Common myeloid progenitor, CD34-positive (primary cell): Measurements from ENCODE around the gene SUCLG2.

Source experiments
- CTCF ChIA-PET: fragments of 350-600 bp; sonication (Branson Sonifier 250); formaldehyde crosslinking; loops from one replicate; lab custom pipeline; 2021; ENCODE audit warnings: antibody characterized with exemption; lab: Charles Lee
- POLR2A ChIA-PET: fragments of 350-600 bp; sonication (Branson Sonifier 250); formaldehyde crosslinking; loops from one replicate; lab custom pipeline; 2021; ENCODE audit warnings: antibody characterized with exemption; lab: Charles Lee
- DNase-seq, 3 donors: peaks; one replicate each; pipeline versions ENCODE4 v3.0.0 to v3.0.0-alpha.2; 2013
- H3K27ac ChIP-seq, 2 experiments: 1 replicate in 1 of 2; 2 replicates in 1 of 2; pipeline ENCODE4 v1.7.0; 2013; ENCODE audit warnings: inconsistent platforms in 2 of 2, low read length in 2 of 2, mild to moderate bottlenecking in 2 of 2, low read depth in 1 of 2, moderate library complexity in 1 of 2; ENCODE audit not compliant: severe bottlenecking in 2 of 2, insufficient read depth in 1 of 2, poor library complexity in 1 of 2
- H3K27me3 ChIP-seq, 5 experiments: replicated peaks in 2 of 5; 1 replicate in 3 of 5; 2 replicates in 2 of 5; pipeline versions ENCODE4 v1.6.1 to v1.7.0; 2013; ENCODE audit warnings: low read length in 4 of 5, mild to moderate bottlenecking in 2 of 5, moderate library complexity in 2 of 5, inconsistent platforms in 1 of 5; ENCODE audit not compliant: insufficient read depth in 5 of 5, control insufficient read depth in 4 of 5
- H3K36me3 ChIP-seq, 4 experiments: 1 replicate in 2 of 4; 2 replicates in 2 of 4; pipeline versions ENCODE4 v1.6.1 to v1.7.0; 2013; ENCODE audit warnings: low read length in 3 of 4, control low read depth in 1 of 4, mild to moderate bottlenecking in 1 of 4; ENCODE audit not compliant: control insufficient read depth in 4 of 4, insufficient read depth in 4 of 4
- H3K4me1 ChIP-seq, 4 experiments: 1 replicate in 3 of 4; 2 replicates in 1 of 4; pipeline versions ENCODE4 v1.6.1 to v1.7.1; 2013; ENCODE audit warnings: low read length in 3 of 4, mild to moderate bottlenecking in 3 of 4, control low read depth in 1 of 4, inconsistent platforms in 1 of 4, moderate library complexity in 1 of 4; ENCODE audit not compliant: control insufficient read depth in 4 of 4, insufficient read depth in 4 of 4; ENCODE audit errors: control extremely low read depth in 1 of 4
- H3K4me3 ChIP-seq, 7 experiments: 1 replicate in 4 of 7; 2 replicates in 3 of 7; pipeline versions ENCODE4 v1.5.1 to v1.7.0; 2013; ENCODE audit warnings: mild to moderate bottlenecking in 7 of 7, low read length in 6 of 7, moderate library complexity in 6 of 7, inconsistent platforms in 2 of 7, low read depth in 2 of 7, control low read depth in 1 of 7; ENCODE audit not compliant: insufficient read depth in 4 of 7, control insufficient read depth in 1 of 7; ENCODE audit errors: extremely low read depth in 1 of 7
- H3K9me3 ChIP-seq, 5 experiments: 1 replicate in 4 of 5; 2 replicates in 1 of 5; pipeline versions ENCODE4 v1.6.1 to v1.7.1; 2013; ENCODE audit warnings: low read length in 4 of 5, mild to moderate bottlenecking in 2 of 5, inconsistent platforms in 1 of 5, low read depth in 1 of 5, moderate library complexity in 1 of 5; ENCODE audit not compliant: control insufficient read depth in 4 of 5, insufficient read depth in 2 of 5; ENCODE audit errors: control extremely low read depth in 1 of 5
- WGBS: methylation state at CpG from one replicate; pipeline ENCODE4 v1.1.5; 2013; ENCODE audit not compliant: insufficient coverage; 5-methylcytosine and 5-hydroxymethylcytosine counted together

SUCLG2 gene

GRCh38 chr3:67400476-67400875, 253.9 kb downstream of the SUCLG2 start:
- CTCF ChIA-PET = no interaction called here
- WGBS = 100% methylated on average over 5 of the region's 6 CpGs
- Histone ChIP-seq H3K27me3 (no peaks in the 10 kb centered on the region), H3K27ac (no peak overlapping the region), H3K36me3 (no peaks in the 10 kb centered on the region), H3K4me3 (no peak overlapping the region), H3K4me1 (no peaks in the 10 kb centered on the region), H3K9me3 (no peaks in the 10 kb centered on the region)
- DNase-seq = no peak
- POLR2A ChIA-PET = no interaction called here

- Histone ChIP-seq H3K4me1 (peaks cover 0 to 10% (median 0%) of the 10 kb centered on the region in 4 experiments), H3K36me3 (no peaks in the 10 kb centered on the region), H3K4me3 (no peak overlapping the region), H3K27me3 (peaks cover 0 to 2% (median 0%) of the 10 kb centered on the region in 5 experiments), H3K9me3 (no peaks in the 10 kb centered on the region), H3K27ac (no peak overlapping the region)
- DNase-seq = peak in 2 of 3 donors; percentile 13 to 14
- whole genome bisulfite sequencing = 85% methylated on average over 2 of the region's 2 CpGs
- ChIA-PET POLR2A (no interaction called here), CTCF (interaction anchor here (2.0 kb wide), 1 partner anchor 8 kb away, joined by 6 read pairs; no protein-coding TSS in a partner anchor)
Measured at GRCh38 chr3:67389176-67389575, 265.2 kb downstream of the SUCLG2 start.

DNA sequence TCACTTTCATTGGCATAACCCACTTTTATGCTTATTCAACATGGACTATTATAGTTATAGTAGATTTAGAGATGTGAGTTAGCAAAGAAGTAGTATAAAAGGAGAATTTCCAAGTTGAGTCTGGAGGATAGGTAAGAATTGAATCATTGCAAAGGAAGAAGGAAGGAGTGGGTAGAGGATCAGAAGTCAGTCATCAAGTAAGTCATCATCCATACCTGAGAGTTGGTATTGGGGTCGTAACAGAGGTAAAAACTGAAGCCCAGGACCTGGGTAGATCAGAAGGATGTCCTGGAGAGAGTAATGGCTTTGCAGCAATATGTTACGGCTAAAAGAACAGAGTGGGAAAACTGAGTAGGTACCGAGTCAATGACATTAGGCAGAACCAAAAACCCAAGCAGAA, 265.7 kb downstream of the SUCLG2 start:
- H3K4me1 ChIP-seq = peaks cover 0 to 10% (median 0%) of the 10 kb centered on the region in 4 experiments

GRCh38 chr3:67386451-67386850, 268.0 kb downstream of the SUCLG2 start:
- ChIA-PET POLR2A (no interaction called here), CTCF (no interaction called here)
- Histone ChIP-seq H3K4me1 (peaks cover 0 to 10% (median 0%) of the 10 kb centered on the region in 4 experiments), H3K9me3 (no peaks in the 10 kb centered on the region), H3K36me3 (no peaks in the 10 kb centered on the region), H3K27ac (no peak overlapping the region), H3K27me3 (peaks cover 0 to 7% (median 0%) of the 10 kb centered on the region in 5 experiments), H3K4me3 (no peak overlapping the region)
- no peak for DNase-seq
- no CpG with 5 or more reads among the region's 5 CpGs for WGBS

More for the DNA sequence above, 265.7 kb downstream of the SUCLG2 start:
- Histone ChIP-seq H3K4me3 (no peak overlapping the region), H3K9me3 (no peaks in the 10 kb centered on the region), H3K27ac (no peak overlapping the region), H3K27me3 (peaks cover 0 to 2% (median 0%) of the 10 kb centered on the region in 5 experiments), H3K36me3 (no peaks in the 10 kb centered on the region)
- 94% methylated on average over 2 of the region's 3 CpGs for WGBS
- POLR2A ChIA-PET = no interaction called here
- CTCF ChIA-PET = no interaction called here
- DNase-seq = no peak

DNA sequence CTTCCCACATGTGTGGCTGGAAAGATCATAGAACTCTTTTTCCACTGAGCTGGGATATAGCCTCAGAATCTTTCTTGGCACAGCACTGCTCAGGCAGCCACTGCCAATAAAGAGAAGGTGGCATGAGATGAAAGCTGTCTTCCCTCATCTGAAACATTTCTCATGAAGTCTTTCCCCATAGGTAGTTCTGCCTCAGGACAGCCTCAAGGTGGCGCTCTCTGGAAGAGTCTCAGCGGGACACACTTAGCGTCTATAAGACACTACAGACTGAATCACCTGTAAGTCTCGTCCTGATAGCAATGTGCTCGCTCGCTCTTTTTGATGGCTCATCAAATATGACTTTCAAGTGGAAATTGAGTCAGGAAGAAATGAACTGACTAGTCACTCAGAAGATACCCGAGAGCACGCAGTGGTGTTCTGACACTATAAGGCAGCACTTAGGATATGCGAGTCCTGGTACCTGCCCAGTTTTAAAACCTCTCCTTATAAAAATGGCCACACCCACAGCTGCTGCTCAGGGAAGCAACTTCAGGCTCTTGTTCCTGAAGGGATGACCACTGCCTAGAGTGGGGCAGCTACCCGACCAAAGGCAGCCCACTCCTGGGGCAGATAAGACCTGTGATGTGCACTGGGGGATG, 269.5 kb downstream of the SUCLG2 start:
- Histone ChIP-seq H3K36me3 (no peaks in the 10 kb centered on the region), H3K9me3 (no peaks in the 10 kb centered on the region), H3K27me3 (peaks cover 0 to 7% (median 0%) of the 10 kb centered on the region in 5 experiments), H3K4me3 (no peak overlapping the region), H3K27ac (no peak overlapping the region), H3K4me1 (peaks cover 0 to 6% (median 0%) of the 10 kb centered on the region in 4 experiments)
- POLR2A ChIA-PET = no interaction called here
- DNase-seq = peak; percentile 18 to 48 (median 43)
- CTCF ChIA-PET = interaction anchor here (0.7 to 7.4 kb wide), 8 partner anchors 8 to 1493 kb away, joined by 3 to 54 read pairs (median 4); no protein-coding TSS in a partner anchor
- 97% methylated on average over 7 of the region's 10 CpGs for WGBS

GRCh38 chr3:67384016-67384415, 270.4 kb downstream of the SUCLG2 start:
- WGBS = 97% methylated on average over 5 of the region's 5 CpGs
- H3K27ac ChIP-seq = no peak overlapping the region
- no peak for DNase-seq
- no peaks in the 10 kb centered on the region for H3K36me3 ChIP-seq
- POLR2A ChIA-PET = no interaction called here
- peaks cover 0 to 7% (median 0%) of the 10 kb centered on the region in 5 experiments for H3K27me3 ChIP-seq
- no peaks in the 10 kb centered on the region for H3K9me3 ChIP-seq
- CTCF ChIA-PET = interaction anchor here (1.0 to 7.4 kb wide), 6 partner anchors 9 to 1493 kb away, joined by 3 to 54 read pairs (median 4); no protein-coding TSS in a partner anchor
- no peak overlapping the region for H3K4me3 ChIP-seq
- H3K4me1 ChIP-seq = no peaks in the 10 kb centered on the region

GRCh38 chr3:67383379-67383778, 271.0 kb downstream of the SUCLG2 start:
- Histone ChIP-seq H3K9me3 (no peaks in the 10 kb centered on the region), H3K36me3 (no peaks in the 10 kb centered on the region), H3K27ac (no peak overlapping the region), H3K4me1 (no peaks in the 10 kb centered on the region), H3K4me3 (no peak overlapping the region), H3K27me3 (peaks cover 0 to 7% (median 0%) of the 10 kb centered on the region in 5 experiments)
- DNase-seq = no peak
- POLR2A ChIA-PET = no interaction called here
- CTCF ChIA-PET = interaction anchor here (0.9 to 7.4 kb wide), 7 partner anchors 9 to 1494 kb away, joined by 3 to 54 read pairs (median 5); no protein-coding TSS in a partner anchor
- 93% methylated on average over 3 of the region's 7 CpGs for WGBS
